Measurements from ENCODE around the gene AP1S3.

The AP1S3 gene

GRCh38 chr2:223859070-223859469, 21.7 kb upstream of the AP1S3 start:
- Histone ChIP-seq H3K27me3 (ENCODE audit: insufficient read depth, low read length) (no peaks in the 10 kb centered on the region), H3K4me2 (ENCODE audit: low read length) (no peak overlapping the region), H3K4me1 (ENCODE audit: insufficient read depth, low read length, severe bottlenecking) (no peaks in the 10 kb centered on the region), H3K79me2 (ENCODE audit: insufficient read depth, low read length) (no peaks in the 10 kb centered on the region), H3K4me3 (ENCODE audit: low read depth, low read length, poor library complexity, severe bottlenecking) (no peak overlapping the region), H2AFZ (ENCODE audit: low read length) (no peak overlapping the region), H3K9me2 (ENCODE audit: low read depth, low read length) (no peaks in the 10 kb centered on the region), H3K9me3 (ENCODE audit: low read length) (no peaks in the 10 kb centered on the region), H3K9ac (ENCODE audit: low read length) (no peak overlapping the region), H4K20me1 (ENCODE audit: insufficient read depth, low read length) (no peaks in the 10 kb centered on the region), H3K27ac (ENCODE audit: low read depth, low read length, poor library complexity, severe bottlenecking) (no peak overlapping the region), H3F3A (ENCODE audit: insufficient read depth, low read length) (no peaks in the 10 kb centered on the region), H3K36me3 (ENCODE audit: insufficient read depth, low read length) (no peaks in the 10 kb centered on the region)
- TF ChIP-seq CTCF (IDR thresholded peaks at IDR 0.05; ENCODE audit: low read length) (no peak), EZH2 (IDR thresholded peaks at IDR 0.05; ENCODE audit: borderline replicate concordance, low read length) (no peak)

GRCh38 chr2:223856584-223856983, 19.2 kb upstream of the AP1S3 start:
- no peaks in the 10 kb centered on the region for H3K79me2 ChIP-seq (ENCODE audit: insufficient read depth, low read length)
- H3K4me2 ChIP-seq (ENCODE audit: low read length): no peak overlapping the region
- no peak overlapping the region for H2AFZ ChIP-seq (ENCODE audit: low read length)
- no peak overlapping the region for H3K27ac ChIP-seq (ENCODE audit: low read depth, low read length, poor library complexity, severe bottlenecking)
- H3K9me2 ChIP-seq (ENCODE audit: low read depth, low read length): no peaks in the 10 kb centered on the region
- H3K9ac ChIP-seq (ENCODE audit: low read length): no peak overlapping the region
- H3K9me3 ChIP-seq (ENCODE audit: low read length): no peaks in the 10 kb centered on the region
- H3F3A ChIP-seq (ENCODE audit: insufficient read depth, low read length): no peaks in the 10 kb centered on the region
- H3K27me3 ChIP-seq (ENCODE audit: insufficient read depth, low read length): no peaks in the 10 kb centered on the region
- H3K4me1 ChIP-seq (ENCODE audit: insufficient read depth, low read length, severe bottlenecking): no peaks in the 10 kb centered on the region
- no peak for TF ChIP-seq EZH2 (IDR thresholded peaks at IDR 0.05; ENCODE audit: borderline replicate concordance, low read length)
- TF ChIP-seq CTCF (IDR thresholded peaks at IDR 0.05; ENCODE audit: low read length): no peak
- no peaks in the 10 kb centered on the region for H3K36me3 ChIP-seq (ENCODE audit: insufficient read depth, low read length)
- no peaks in the 10 kb centered on the region for H4K20me1 ChIP-seq (ENCODE audit: insufficient read depth, low read length)
- H3K4me3 ChIP-seq (ENCODE audit: low read depth, low read length, poor library complexity, severe bottlenecking): no peak overlapping the region

- H2AFZ ChIP-seq (ENCODE audit: low read length): no peak overlapping the region
- no peaks in the 10 kb centered on the region for H3F3A ChIP-seq (ENCODE audit: insufficient read depth, low read length)
- H3K4me3 ChIP-seq (ENCODE audit: low read depth, low read length, poor library complexity, severe bottlenecking): no peak overlapping the region
- H3K36me3 ChIP-seq (ENCODE audit: insufficient read depth, low read length): no peaks in the 10 kb centered on the region
- H3K79me2 ChIP-seq (ENCODE audit: insufficient read depth, low read length): no peaks in the 10 kb centered on the region
- no peaks in the 10 kb centered on the region for H3K27me3 ChIP-seq (ENCODE audit: insufficient read depth, low read length)
- H4K20me1 ChIP-seq (ENCODE audit: insufficient read depth, low read length): no peaks in the 10 kb centered on the region
- H3K27ac ChIP-seq (ENCODE audit: low read depth, low read length, poor library complexity, severe bottlenecking): no peak overlapping the region
- no peak overlapping the region for H3K9ac ChIP-seq (ENCODE audit: low read length)
- no peaks in the 10 kb centered on the region for H3K4me1 ChIP-seq (ENCODE audit: insufficient read depth, low read length, severe bottlenecking)
- no peak for TF ChIP-seq EZH2 (IDR thresholded peaks at IDR 0.05; ENCODE audit: borderline replicate concordance, low read length)
- TF ChIP-seq CTCF (IDR thresholded peaks at IDR 0.05; ENCODE audit: low read length): no peak
- H3K4me2 ChIP-seq (ENCODE audit: low read length): no peak overlapping the region
- H3K9me2 ChIP-seq (ENCODE audit: low read depth, low read length): no peaks in the 10 kb centered on the region
- H3K9me3 ChIP-seq (ENCODE audit: low read length): no peaks in the 10 kb centered on the region
Measured at GRCh38 chr2:223856021-223856420, 18.6 kb upstream of the AP1S3 start.
